ENCODE data around the gene OR13C8. TPM values are rescaled to one million over a fixed set of nuclear protein-coding genes. Genes with fewer than 3 reads are reported as not detected.

The OR13C8 gene
- total RNA-seq, 1 experiment from 2014 or later, result not detected

- Histone ChIP-seq H3K79me2 (ENCODE audit: low read depth) (no peaks in the 10 kb centered on the region), H3K36me3 (ENCODE audit: low read depth) (no peaks in the 10 kb centered on the region), H3K9me3 (ENCODE audit: insufficient read depth, low read depth) (no peaks in the 10 kb centered on the region), H3K27me3 (ENCODE audit: insufficient read depth, low read depth) (no peaks in the 10 kb centered on the region), H3K4me3 (no peak overlapping the region), H3F3A (ENCODE audit: insufficient read depth, low read depth) (no peaks in the 10 kb centered on the region), H3K9me2 (ENCODE audit: insufficient read depth) (no peaks in the 10 kb centered on the region), H2AFZ (no peak overlapping the region), H4K20me1 (ENCODE audit: insufficient read depth) (no peaks in the 10 kb centered on the region), H3K4me1 (replicated peaks; ENCODE audit: insufficient read depth) (no peaks in the 10 kb centered on the region), H3K4me2 (no peak overlapping the region), H3K27ac (no peak overlapping the region)
- no peak for DNase-seq
- TF ChIP-seq EZH2 (IDR thresholded peaks at IDR 0.05; ENCODE audit: low read depth), result no peak
- TF ChIP-seq, protein P1, sequence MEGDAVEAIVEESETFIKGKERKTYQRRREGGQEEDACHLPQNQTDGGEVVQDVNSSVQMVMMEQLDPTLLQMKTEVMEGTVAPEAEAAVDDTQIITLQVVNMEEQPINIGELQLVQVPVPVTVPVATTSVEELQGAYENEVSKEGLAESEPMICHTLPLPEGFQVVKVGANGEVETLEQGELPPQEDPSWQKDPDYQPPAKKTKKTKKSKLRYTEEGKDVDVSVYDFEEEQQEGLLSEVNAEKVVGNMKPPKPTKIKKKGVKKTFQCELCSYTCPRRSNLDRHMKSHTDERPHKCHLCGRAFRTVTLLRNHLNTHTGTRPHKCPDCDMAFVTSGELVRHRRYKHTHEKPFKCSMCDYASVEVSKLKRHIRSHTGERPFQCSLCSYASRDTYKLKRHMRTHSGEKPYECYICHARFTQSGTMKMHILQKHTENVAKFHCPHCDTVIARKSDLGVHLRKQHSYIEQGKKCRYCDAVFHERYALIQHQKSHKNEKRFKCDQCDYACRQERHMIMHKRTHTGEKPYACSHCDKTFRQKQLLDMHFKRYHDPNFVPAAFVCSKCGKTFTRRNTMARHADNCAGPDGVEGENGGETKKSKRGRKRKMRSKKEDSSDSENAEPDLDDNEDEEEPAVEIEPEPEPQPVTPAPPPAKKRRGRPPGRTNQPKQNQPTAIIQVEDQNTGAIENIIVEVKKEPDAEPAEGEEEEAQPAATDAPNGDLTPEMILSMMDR (conservative IDR thresholded peaks at IDR 0.05), result no peak
- intact Hi-C loops (cut with micrococcal nuclease; ENCODE audit: unreplicated experiment), result no loop called here
- ChIA-PET CTCF (no interaction called here), POLR2A (ENCODE audit: unreplicated experiment) (no interaction called here)
- no TSS peak for BruUV-seq (replicated peaks)
Observed at GRCh38 chr9:104555521-104555920, 13.4 kb upstream of the OR13C8 start.

DNA sequence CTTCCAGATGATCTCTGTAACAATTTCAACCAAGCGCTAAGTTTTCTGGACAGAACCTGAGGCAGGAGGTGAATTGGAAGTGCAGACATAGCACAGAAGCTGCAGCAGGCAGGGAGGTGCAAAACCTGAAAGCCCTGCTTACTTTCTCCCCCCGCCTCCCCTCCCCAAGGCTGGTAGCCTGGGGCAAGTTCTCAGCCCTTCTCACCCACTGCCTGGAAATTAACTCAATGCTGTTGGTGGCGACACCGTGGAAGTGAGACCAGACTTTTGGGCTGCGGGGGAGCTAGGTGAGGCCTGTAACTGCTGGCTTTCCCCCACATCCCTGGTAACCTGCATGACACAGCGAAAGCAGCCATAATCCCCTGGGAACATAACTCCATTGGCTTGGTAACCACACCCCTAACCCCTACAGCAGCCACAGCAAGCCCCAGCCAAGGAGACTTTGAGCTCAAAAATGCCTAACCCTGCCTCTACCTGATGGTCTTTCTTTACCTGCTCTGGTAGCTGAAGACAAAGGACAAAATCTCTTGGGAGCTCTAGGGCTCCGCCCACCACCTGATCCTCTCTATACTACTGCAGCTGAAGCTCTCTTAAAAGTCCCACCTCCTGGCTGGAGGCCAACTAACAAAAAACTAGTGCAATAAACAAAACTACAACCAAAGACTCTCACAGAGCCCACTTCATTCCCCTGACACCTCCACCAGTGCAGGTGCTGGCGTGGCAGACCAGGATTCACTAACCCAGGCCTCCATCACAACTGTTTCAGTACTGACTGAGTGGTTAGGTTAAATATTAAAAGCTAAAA, 11.9 kb upstream of the OR13C8 start:
- no peaks in the 10 kb centered on the region for H4K20me1 ChIP-seq (ENCODE audit: insufficient read depth)
- TF ChIP-seq, protein P1 (conservative IDR thresholded peaks at IDR 0.05), result no peak
- no peak for TF ChIP-seq EZH2 (IDR thresholded peaks at IDR 0.05; ENCODE audit: low read depth)
- intact Hi-C loops (cut with micrococcal nuclease; ENCODE audit: unreplicated experiment), result no loop called here
- H3K9me2 ChIP-seq (ENCODE audit: insufficient read depth), result no peaks in the 10 kb centered on the region
- H3K27me3 ChIP-seq (ENCODE audit: insufficient read depth, low read depth), result no peaks in the 10 kb centered on the region
- no peak overlapping the region for H3K27ac ChIP-seq
- H3K79me2 ChIP-seq (ENCODE audit: low read depth), result no peaks in the 10 kb centered on the region
- no peaks in the 10 kb centered on the region for H3K9me3 ChIP-seq (ENCODE audit: insufficient read depth, low read depth)
- no peaks in the 10 kb centered on the region for H3K4me1 ChIP-seq (replicated peaks; ENCODE audit: insufficient read depth)
- H3K36me3 ChIP-seq (ENCODE audit: low read depth), result no peaks in the 10 kb centered on the region
- no peak overlapping the region for H2AFZ ChIP-seq
- H3K4me2 ChIP-seq, result no peak overlapping the region
- ChIA-PET POLR2A (ENCODE audit: unreplicated experiment) (no interaction called here), CTCF (no interaction called here)
- H3K4me3 ChIP-seq, result no peak overlapping the region
- no peak for DNase-seq
- H3F3A ChIP-seq (ENCODE audit: insufficient read depth, low read depth), result no peaks in the 10 kb centered on the region
- BruUV-seq (replicated peaks), result no TSS peak

DNA sequence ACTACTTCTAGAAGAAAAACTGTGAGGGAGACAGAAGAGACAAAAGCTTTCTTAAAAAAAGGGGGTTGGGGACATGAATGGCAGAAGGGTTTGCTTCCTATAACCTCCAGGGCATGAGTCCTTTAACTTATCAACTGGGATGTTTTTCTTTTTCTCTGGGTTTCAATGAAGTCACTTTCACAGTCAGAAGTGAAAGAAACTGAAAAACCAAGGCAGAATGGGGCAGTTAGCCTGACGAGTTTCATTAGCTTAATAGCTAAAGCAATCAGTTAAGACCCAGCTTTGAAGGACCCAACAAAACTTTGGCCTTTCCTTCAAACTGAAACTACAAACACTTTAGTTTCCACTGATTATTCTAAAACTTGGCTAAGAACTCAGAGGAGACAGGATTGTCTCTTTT, 4.6 kb upstream of the OR13C8 start:
- Histone ChIP-seq H4K20me1 (ENCODE audit: insufficient read depth) (no peaks in the 10 kb centered on the region), H3K27me3 (ENCODE audit: insufficient read depth, low read depth) (no peaks in the 10 kb centered on the region), H3F3A (ENCODE audit: insufficient read depth, low read depth) (no peaks in the 10 kb centered on the region), H3K79me2 (ENCODE audit: low read depth) (no peaks in the 10 kb centered on the region), H3K9me2 (ENCODE audit: insufficient read depth) (no peaks in the 10 kb centered on the region; the same call in 1 of the 2 replicates), H2AFZ (no peak overlapping the region), H3K4me3 (no peak overlapping the region), H3K4me2 (no peak overlapping the region), H3K36me3 (ENCODE audit: low read depth) (no peaks in the 10 kb centered on the region), H3K27ac (no peak overlapping the region), H3K4me1 (replicated peaks; ENCODE audit: insufficient read depth) (no peaks in the 10 kb centered on the region), H3K9me3 (ENCODE audit: insufficient read depth, low read depth) (no peaks in the 10 kb centered on the region)
- TF ChIP-seq, protein P1 (conservative IDR thresholded peaks at IDR 0.05), result no peak
- DNase-seq, result no peak
- intact Hi-C loops (cut with micrococcal nuclease; ENCODE audit: unreplicated experiment), result no loop called here
- ChIA-PET POLR2A (ENCODE audit: unreplicated experiment) (no interaction called here), CTCF (no interaction called here)
- BruUV-seq (replicated peaks), result no TSS peak
